ENCODE results near the gene CD276. TPM values are rescaled to one million over a fixed set of nuclear protein-coding genes. Genes with fewer than 3 reads are reported as not detected.

The CD276 gene
- polyA plus RNA-seq, 1 experiment: 107 TPM

Other genes with a start within 250 kb of the CD276 start
- gene REC114, start 241.2 kb upstream of the CD276 start, polyA plus RNA-seq (2011; rRNA removed): not detected in 2 replicates
- 308 and 406 TPM in 2 replicates for gene NPTN, start 51.0 kb upstream of the CD276 start, polyA plus RNA-seq (2011; rRNA removed)
- gene INSYN1, start 69.0 kb downstream of the CD276 start, polyA plus RNA-seq (2011; rRNA removed): 3.2 and 3.5 TPM in 2 replicates
- gene TBC1D21, start 189.2 kb downstream of the CD276 start, polyA plus RNA-seq (2011; rRNA removed): not detected in 2 replicates
- 59.1 and 92.9 TPM in 2 replicates for gene LOXL1, start 242.1 kb downstream of the CD276 start, polyA plus RNA-seq (2011; rRNA removed)

All from BJ (cell line).